ENCODE data around the gene ABHD17C. TPM values are rescaled to one million over a fixed set of nuclear protein-coding genes. Genes with fewer than 3 reads are reported as not detected.

The ABHD17C gene
- total RNA-seq, 2 experiments from 2014 or later: 5.8 to 6.7 TPM

GRCh38 chr15:80733460-80733859, 38.4 kb downstream of the ABHD17C start:
- DNase-seq (no peak), ATAC-seq (no peak)
- Mint-ChIP-seq H3K4me1 (no peaks in the 10 kb centered on the region), H3K27ac (no peak overlapping the region), H3K27me3 (no peaks in the 10 kb centered on the region), H3K9me3 (ENCODE audit: low read depth) (no peaks in the 10 kb centered on the region), H3K4me3 (no peak overlapping the region), H3K36me3 (ENCODE audit: low read depth) (no peaks in the 10 kb centered on the region)
- ChIA-PET POLR2A (no interaction called here), CTCF (no interaction called here)
- intact Hi-C loops (cut with DNase I, micrococcal nuclease): no loop called here

- ATAC-seq: no peak
- Mint-ChIP-seq H3K27me3 (no peaks in the 10 kb centered on the region), H3K4me1 (no peaks in the 10 kb centered on the region), H3K27ac (no peak overlapping the region), H3K9me3 (ENCODE audit: low read depth) (no peaks in the 10 kb centered on the region), H3K36me3 (ENCODE audit: low read depth) (no peaks in the 10 kb centered on the region), H3K4me3 (no peak overlapping the region)
- DNase-seq: no peak
- ChIA-PET CTCF (interaction anchor here (0.6 to 0.7 kb wide), 2 partner anchors 39 to 531 kb away, joined by 3 to 4 read pairs; no protein-coding TSS in a partner anchor), POLR2A (no interaction called here)
- intact Hi-C loops (cut with DNase I, micrococcal nuclease): no loop called here
Observed at GRCh38 chr15:80735344-80735743, 40.2 kb downstream of the ABHD17C start.

- ATAC-seq: no peak
Observed at GRCh38 chr15:80736560-80736959, 41.5 kb downstream of the ABHD17C start.

GRCh38 chr15:80739919-80740318, 44.8 kb downstream of the ABHD17C start:
- H3K27ac Mint-ChIP-seq: no peak overlapping the region
- ChIA-PET POLR2A (no interaction called here), CTCF (no interaction called here)
- intact Hi-C loops (cut with DNase I, micrococcal nuclease): no loop called here
- no peaks in the 10 kb centered on the region for H3K27me3 Mint-ChIP-seq
- ATAC-seq (no peak), DNase-seq (no peak)
- no peaks in the 10 kb centered on the region for H3K36me3 Mint-ChIP-seq (ENCODE audit: low read depth)
- no peak overlapping the region for H3K4me3 Mint-ChIP-seq
- no peaks in the 10 kb centered on the region for H3K4me1 Mint-ChIP-seq
- no peaks in the 10 kb centered on the region for H3K9me3 Mint-ChIP-seq (ENCODE audit: low read depth)

More at GRCh38 chr15:80736560-80736959, 41.5 kb downstream of the ABHD17C start:
- ChIA-PET CTCF (no interaction called here), POLR2A (no interaction called here)
- no peak overlapping the region for H3K27ac Mint-ChIP-seq
- intact Hi-C loops (cut with DNase I, micrococcal nuclease): no loop called here
- H3K27me3 Mint-ChIP-seq: no peaks in the 10 kb centered on the region
- no peaks in the 10 kb centered on the region for H3K4me1 Mint-ChIP-seq
- no peak overlapping the region for H3K4me3 Mint-ChIP-seq
- no peaks in the 10 kb centered on the region for H3K9me3 Mint-ChIP-seq (ENCODE audit: low read depth)
- DNase-seq: no peak
- H3K36me3 Mint-ChIP-seq (ENCODE audit: low read depth): no peaks in the 10 kb centered on the region

GRCh38 chr15:80742081-80742480, 47.0 kb downstream of the ABHD17C start:
- H3K9me3 Mint-ChIP-seq (ENCODE audit: low read depth): peaks cover 5% of the 10 kb centered on the region
- POLR2A ChIA-PET: no interaction called here
- H3K4me3 Mint-ChIP-seq: no peak overlapping the region
- intact Hi-C loops (cut with DNase I, micrococcal nuclease): no loop called here
- H3K27me3 Mint-ChIP-seq: no peaks in the 10 kb centered on the region
- no peak for ATAC-seq
- CTCF ChIA-PET: interaction anchor here (0.6 to 1.7 kb wide), 2 partner anchors 34 to 286 kb away, joined by 3 to 6 read pairs; no protein-coding TSS in a partner anchor
- H3K27ac Mint-ChIP-seq: no peak overlapping the region
- no peaks in the 10 kb centered on the region for H3K4me1 Mint-ChIP-seq
- H3K36me3 Mint-ChIP-seq (ENCODE audit: low read depth): no peaks in the 10 kb centered on the region
- DNase-seq: no peak

GRCh38 chr15:80743189-80743833, 48.2 kb downstream of the ABHD17C start:
- peaks cover 5% of the 10 kb centered on the region for H3K9me3 Mint-ChIP-seq (ENCODE audit: low read depth)
- no peaks in the 10 kb centered on the region for H3K4me1 Mint-ChIP-seq
- intact Hi-C loops (cut with DNase I, micrococcal nuclease): no loop called here
- POLR2A ChIA-PET: no interaction called here
- ATAC-seq (no peak), DNase-seq (no peak)
- CTCF ChIA-PET: no interaction called here
- no peaks in the 10 kb centered on the region for H3K36me3 Mint-ChIP-seq (ENCODE audit: low read depth)
- no peaks in the 10 kb centered on the region for H3K27me3 Mint-ChIP-seq
- no peak overlapping the region for H3K4me3 Mint-ChIP-seq
- no peak overlapping the region for H3K27ac Mint-ChIP-seq

- DNase-seq (no peak), ATAC-seq (no peak)
- intact Hi-C loops (cut with DNase I, micrococcal nuclease): no loop called here
- Mint-ChIP-seq H3K9me3 (ENCODE audit: low read depth) (peaks cover 5% of the 10 kb centered on the region), H3K27me3 (no peaks in the 10 kb centered on the region), H3K27ac (no peak overlapping the region), H3K36me3 (ENCODE audit: low read depth) (no peaks in the 10 kb centered on the region), H3K4me1 (no peaks in the 10 kb centered on the region), H3K4me3 (no peak overlapping the region)
- CTCF ChIA-PET: no interaction called here
- POLR2A ChIA-PET: no interaction called here
Observed at GRCh38 chr15:80744415-80744814, 49.3 kb downstream of the ABHD17C start.

GRCh38 chr15:80744826-80745225, 49.7 kb downstream of the ABHD17C start:
- no peak overlapping the region for H3K4me3 Mint-ChIP-seq
- CTCF ChIA-PET: no interaction called here
- no peak for DNase-seq
- no peak for ATAC-seq
- H3K9me3 Mint-ChIP-seq (ENCODE audit: low read depth): peaks cover 5% of the 10 kb centered on the region
- intact Hi-C loops (cut with DNase I, micrococcal nuclease): no loop called here
- POLR2A ChIA-PET: no interaction called here
- no peaks in the 10 kb centered on the region for H3K4me1 Mint-ChIP-seq
- no peaks in the 10 kb centered on the region for H3K36me3 Mint-ChIP-seq (ENCODE audit: low read depth)
- no peaks in the 10 kb centered on the region for H3K27me3 Mint-ChIP-seq
- H3K27ac Mint-ChIP-seq: no peak overlapping the region

- Mint-ChIP-seq H3K27me3 (no peaks in the 10 kb centered on the region), H3K9me3 (ENCODE audit: low read depth) (peaks cover 5% of the 10 kb centered on the region), H3K36me3 (ENCODE audit: low read depth) (peaks cover 6% of the 10 kb centered on the region), H3K4me1 (no peaks in the 10 kb centered on the region), H3K4me3 (no peak overlapping the region), H3K27ac (no peak overlapping the region)
- ChIA-PET POLR2A (no interaction called here), CTCF (no interaction called here)
- ATAC-seq (no peak), DNase-seq (no peak)
- intact Hi-C loops (cut with DNase I, micrococcal nuclease): no loop called here
Observed at GRCh38 chr15:80745888-80746287, 50.8 kb downstream of the ABHD17C start.

- ChIA-PET POLR2A (no interaction called here), CTCF (interaction anchor here (1.2 kb wide), 1 partner anchor 29 kb away, joined by 4 read pairs; no protein-coding TSS in a partner anchor)
- Mint-ChIP-seq H3K27ac (no peak overlapping the region), H3K4me1 (no peaks in the 10 kb centered on the region), H3K36me3 (ENCODE audit: low read depth) (peaks cover 9% of the 10 kb centered on the region), H3K4me3 (no peak overlapping the region), H3K9me3 (ENCODE audit: low read depth) (peaks cover 5% of the 10 kb centered on the region), H3K27me3 (no peaks in the 10 kb centered on the region)
- DNase-seq (no peak), ATAC-seq (no peak)
- intact Hi-C loops (cut with DNase I, micrococcal nuclease): no loop called here
Observed at GRCh38 chr15:80747317-80748053, 52.4 kb downstream of the ABHD17C start.

GRCh38 chr15:80749589-80749988, 54.5 kb downstream of the ABHD17C start:
- Mint-ChIP-seq H3K27me3 (no peaks in the 10 kb centered on the region), H3K36me3 (ENCODE audit: low read depth) (peaks cover 9% of the 10 kb centered on the region), H3K27ac (no peak overlapping the region), H3K9me3 (ENCODE audit: low read depth) (peaks cover 5% of the 10 kb centered on the region), H3K4me3 (no peak overlapping the region), H3K4me1 (no peaks in the 10 kb centered on the region)
- DNase-seq (no peak), ATAC-seq (no peak)
- ChIA-PET POLR2A (no interaction called here), CTCF (interaction anchor here (1.1 kb wide), 1 partner anchor 27 kb away, joined by 3 read pairs; no protein-coding TSS in a partner anchor)
- intact Hi-C loops (cut with DNase I, micrococcal nuclease): no loop called here

- Mint-ChIP-seq H3K27me3 (no peaks in the 10 kb centered on the region), H3K4me1 (no peaks in the 10 kb centered on the region), H3K36me3 (ENCODE audit: low read depth) (peaks cover 9% of the 10 kb centered on the region), H3K4me3 (no peak overlapping the region), H3K27ac (no peak overlapping the region), H3K9me3 (ENCODE audit: low read depth) (peaks cover 5% of the 10 kb centered on the region)
- POLR2A ChIA-PET: no interaction called here
- ATAC-seq (no peak), DNase-seq (no peak)
- intact Hi-C loops (cut with DNase I, micrococcal nuclease): no loop called here
- CTCF ChIA-PET: interaction anchor here (0.5 kb wide), 1 partner anchor 22 kb away, joined by 3 read pairs; no protein-coding TSS in a partner anchor
Observed at GRCh38 chr15:80750575-80750974, 55.5 kb downstream of the ABHD17C start.
